ENCODE results near the gene PRPF6.

- TF ChIP-seq POLR2A (IDR thresholded peaks at IDR 0.05) = peak in 1 of 2 donors; percentile 8
- TF ChIP-seq, protein P1, sequence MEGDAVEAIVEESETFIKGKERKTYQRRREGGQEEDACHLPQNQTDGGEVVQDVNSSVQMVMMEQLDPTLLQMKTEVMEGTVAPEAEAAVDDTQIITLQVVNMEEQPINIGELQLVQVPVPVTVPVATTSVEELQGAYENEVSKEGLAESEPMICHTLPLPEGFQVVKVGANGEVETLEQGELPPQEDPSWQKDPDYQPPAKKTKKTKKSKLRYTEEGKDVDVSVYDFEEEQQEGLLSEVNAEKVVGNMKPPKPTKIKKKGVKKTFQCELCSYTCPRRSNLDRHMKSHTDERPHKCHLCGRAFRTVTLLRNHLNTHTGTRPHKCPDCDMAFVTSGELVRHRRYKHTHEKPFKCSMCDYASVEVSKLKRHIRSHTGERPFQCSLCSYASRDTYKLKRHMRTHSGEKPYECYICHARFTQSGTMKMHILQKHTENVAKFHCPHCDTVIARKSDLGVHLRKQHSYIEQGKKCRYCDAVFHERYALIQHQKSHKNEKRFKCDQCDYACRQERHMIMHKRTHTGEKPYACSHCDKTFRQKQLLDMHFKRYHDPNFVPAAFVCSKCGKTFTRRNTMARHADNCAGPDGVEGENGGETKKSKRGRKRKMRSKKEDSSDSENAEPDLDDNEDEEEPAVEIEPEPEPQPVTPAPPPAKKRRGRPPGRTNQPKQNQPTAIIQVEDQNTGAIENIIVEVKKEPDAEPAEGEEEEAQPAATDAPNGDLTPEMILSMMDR (IDR thresholded peaks at IDR 0.05 in 4 of 5, conservative IDR thresholded peaks at IDR 0.05 in 1 of 5) = no peak
These were observed 29.3 kb upstream of the PRPF6 start for GRCh38 chr20:63951398-63952209.

Data from gastrocnemius medialis (tissue), 4 donors.